Stimulated activated CD4-positive, alpha-beta T cell treated with anti-CD3 and anti-CD28 coated beads, Interleukin-1b, Interleukin-23, amount 100 ng/mL, for 24 hours (primary cell): ENCODE data around the gene RAC2.

ENCODE experiments used
- DNase-seq, 4 experiments: peaks; one replicate each; pipeline ENCODE4 v3.0.0-alpha.2; 2020; ENCODE audit warnings: low read depth in 4 of 4, low spot score in 1 of 4

The RAC2 gene

GRCh38 chr22:37192204-37192603, 51.9 kb downstream of the RAC2 start:
- DNase-seq = no peak

- no peak for DNase-seq
Observed at GRCh38 chr22:37190262-37190780, 53.7 kb downstream of the RAC2 start.

- DNase-seq = no peak
Observed at GRCh38 chr22:37188901-37189466, 55.1 kb downstream of the RAC2 start.

GRCh38 chr22:37187891-37188761, 55.9 kb downstream of the RAC2 start, which contains the start of gene C1QTNF6:
Gene C1QTNF6, minus strand, starts transcription at chr22:37188247. Its CDS starts 34 bp downstream, at chr22:37188213.
- no peak for DNase-seq

GRCh38 chr22:37187552-37187890, 56.5 kb downstream of the RAC2 start:
- DNase-seq = no peak

GRCh38 chr22:37186997-37187522, 57.0 kb downstream of the RAC2 start:
- no peak for DNase-seq

- no peak for DNase-seq
Observed at GRCh38 chr22:37186228-37186996, 57.7 kb downstream of the RAC2 start.

GRCh38 chr22:37185646-37186227, 58.3 kb downstream of the RAC2 start:
- DNase-seq = no peak

GRCh38 chr22:37184816-37185541, 59.1 kb downstream of the RAC2 start:
- DNase-seq = no peak

- no peak for DNase-seq
Observed at GRCh38 chr22:37184380-37184755, 59.7 kb downstream of the RAC2 start.

GRCh38 chr22:37183432-37184379, 60.4 kb downstream of the RAC2 start:
- DNase-seq = no peak

GRCh38 chr22:37182949-37183245, 61.2 kb downstream of the RAC2 start:
- DNase-seq = no peak

- no peak for DNase-seq
Observed at GRCh38 chr22:37182101-37182948, 61.7 kb downstream of the RAC2 start.

- no peak for DNase-seq
Observed at GRCh38 chr22:37181681-37182080, 62.4 kb downstream of the RAC2 start.

- DNase-seq = no peak
Observed at GRCh38 chr22:37180531-37181231, 63.4 kb downstream of the RAC2 start.

GRCh38 chr22:37179622-37180420, 64.2 kb downstream of the RAC2 start:
- DNase-seq = no peak

GRCh38 chr22:37179126-37179470, 65.0 kb downstream of the RAC2 start:
- DNase-seq = no peak
